Measurements from ENCODE around the gene FLOT2. TPM values are rescaled to one million over a fixed set of nuclear protein-coding genes. Genes with fewer than 3 reads are reported as not detected.
"Not testable (repeated sequence)": the region's sequence is repeated elsewhere in the genome, so short reads cannot be mapped to it uniquely, and the experiment has no call there.

Gene FLOT2
- polyA plus RNA-seq, 1 of the 3 experiments (the other 2 are of a cell fraction): 105 TPM

DNA sequence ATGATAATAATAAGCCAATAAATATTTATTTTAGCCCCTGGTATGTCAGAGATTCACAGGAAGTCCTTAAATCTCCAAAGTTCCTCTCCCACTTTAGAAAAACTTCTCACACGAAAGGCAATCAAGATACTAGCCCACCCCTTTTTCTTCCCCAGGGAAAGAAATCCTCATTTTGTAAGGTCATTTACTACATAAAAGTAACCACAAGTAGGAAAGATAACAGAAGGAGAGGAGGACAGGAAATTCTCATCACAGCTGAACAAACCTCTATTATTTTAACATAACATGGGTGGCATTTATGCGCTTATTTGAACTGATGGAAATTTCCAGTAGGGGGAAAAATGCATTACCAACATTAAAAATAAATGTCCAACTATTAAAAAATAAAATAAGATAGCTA is 58.3 kb downstream of the FLOT2 start:
- peaks cover 7% of the 10 kb centered on the region for H3F3A ChIP-seq (replicated peaks; ENCODE audit: insufficient read depth)
- WGBS (ENCODE audit: low lambda C conversion rate): 95% methylated on average over 2 of the region's 2 CpGs
- H3K36me3 ChIP-seq (replicated peaks in 1 of 2; ENCODE audit: control insufficient read depth in 1 of 2, insufficient read depth in 2 of 2, low read length in 1 of 2): peaks cover 0 to 5% of the 10 kb centered on the region in 2 experiments
- TF ChIP-seq FOXM1 (IDR thresholded peaks at IDR 0.05; ENCODE audit: low read depth) (no peak), YY1 (IDR thresholded peaks at IDR 0.05; ENCODE audit: low read depth) (no peak), TCF12 (IDR thresholded peaks at IDR 0.05) (no peak), CHD2 (IDR thresholded peaks at IDR 0.05; ENCODE audit: low read length, partially characterized antibody) (no peak), NRF1 (IDR thresholded peaks at IDR 0.05; ENCODE audit: low read depth, low read length) (no peak), NFIC (IDR thresholded peaks at IDR 0.05; ENCODE audit: borderline replicate concordance) (no peak), RXRA (IDR thresholded peaks at IDR 0.05; ENCODE audit: borderline replicate concordance, low read depth) (no peak), MXI1 (IDR thresholded peaks at IDR 0.05; ENCODE audit: low read depth, low read length) (no peak), EP300 (IDR thresholded peaks at IDR 0.05; ENCODE audit: borderline replicate concordance in 1 of 2, low read depth in 1 of 2, low read length in 1 of 2) (no peak), GATA2 (CRISPR knock-in tag; IDR thresholded peaks at IDR 0.05) (no peak), RAD21 (IDR thresholded peaks at IDR 0.05; ENCODE audit: low read length) (no peak), FOXJ3 (CRISPR knock-in tag; IDR thresholded peaks at IDR 0.05) (no peak), RCOR1 (IDR thresholded peaks at IDR 0.05; ENCODE audit: low read length) (no peak)
- TF ChIP-seq, protein P1, sequence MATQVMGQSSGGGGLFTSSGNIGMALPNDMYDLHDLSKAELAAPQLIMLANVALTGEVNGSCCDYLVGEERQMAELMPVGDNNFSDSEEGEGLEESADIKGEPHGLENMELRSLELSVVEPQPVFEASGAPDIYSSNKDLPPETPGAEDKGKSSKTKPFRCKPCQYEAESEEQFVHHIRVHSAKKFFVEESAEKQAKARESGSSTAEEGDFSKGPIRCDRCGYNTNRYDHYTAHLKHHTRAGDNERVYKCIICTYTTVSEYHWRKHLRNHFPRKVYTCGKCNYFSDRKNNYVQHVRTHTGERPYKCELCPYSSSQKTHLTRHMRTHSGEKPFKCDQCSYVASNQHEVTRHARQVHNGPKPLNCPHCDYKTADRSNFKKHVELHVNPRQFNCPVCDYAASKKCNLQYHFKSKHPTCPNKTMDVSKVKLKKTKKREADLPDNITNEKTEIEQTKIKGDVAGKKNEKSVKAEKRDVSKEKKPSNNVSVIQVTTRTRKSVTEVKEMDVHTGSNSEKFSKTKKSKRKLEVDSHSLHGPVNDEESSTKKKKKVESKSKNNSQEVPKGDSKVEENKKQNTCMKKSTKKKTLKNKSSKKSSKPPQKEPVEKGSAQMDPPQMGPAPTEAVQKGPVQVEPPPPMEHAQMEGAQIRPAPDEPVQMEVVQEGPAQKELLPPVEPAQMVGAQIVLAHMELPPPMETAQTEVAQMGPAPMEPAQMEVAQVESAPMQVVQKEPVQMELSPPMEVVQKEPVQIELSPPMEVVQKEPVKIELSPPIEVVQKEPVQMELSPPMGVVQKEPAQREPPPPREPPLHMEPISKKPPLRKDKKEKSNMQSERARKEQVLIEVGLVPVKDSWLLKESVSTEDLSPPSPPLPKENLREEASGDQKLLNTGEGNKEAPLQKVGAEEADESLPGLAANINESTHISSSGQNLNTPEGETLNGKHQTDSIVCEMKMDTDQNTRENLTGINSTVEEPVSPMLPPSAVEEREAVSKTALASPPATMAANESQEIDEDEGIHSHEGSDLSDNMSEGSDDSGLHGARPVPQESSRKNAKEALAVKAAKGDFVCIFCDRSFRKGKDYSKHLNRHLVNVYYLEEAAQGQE (IDR thresholded peaks at IDR 0.05; ENCODE audit: low read depth, low read length): no peak
- TF ChIP-seq, protein P2, sequence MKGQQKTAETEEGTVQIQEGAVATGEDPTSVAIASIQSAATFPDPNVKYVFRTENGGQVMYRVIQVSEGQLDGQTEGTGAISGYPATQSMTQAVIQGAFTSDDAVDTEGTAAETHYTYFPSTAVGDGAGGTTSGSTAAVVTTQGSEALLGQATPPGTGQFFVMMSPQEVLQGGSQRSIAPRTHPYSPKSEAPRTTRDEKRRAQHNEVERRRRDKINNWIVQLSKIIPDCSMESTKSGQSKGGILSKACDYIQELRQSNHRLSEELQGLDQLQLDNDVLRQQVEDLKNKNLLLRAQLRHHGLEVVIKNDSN (IDR thresholded peaks at IDR 0.05; ENCODE audit: borderline replicate concordance, low read depth): no peak
- TF ChIP-seq, protein P3, sequence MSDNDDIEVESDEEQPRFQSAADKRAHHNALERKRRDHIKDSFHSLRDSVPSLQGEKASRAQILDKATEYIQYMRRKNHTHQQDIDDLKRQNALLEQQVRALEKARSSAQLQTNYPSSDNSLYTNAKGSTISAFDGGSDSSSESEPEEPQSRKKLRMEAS (IDR thresholded peaks at IDR 0.05; ENCODE audit: low read depth): no peak
- CTCF ChIA-PET: interaction anchor here (1.5 kb wide), 1 partner anchor 10 kb away, joined by 4 read pairs; no protein-coding TSS in a partner anchor
- no peak for DNase-seq
- H3K4me3 ChIP-seq (ENCODE audit: low read depth in 2 of 2, low read length in 1 of 2): no peak overlapping the region
- 0 out of 2 replicates have a peak, but pooled peaks cover 4% of the 10 kb centered on the region for H4K20me1 ChIP-seq (ENCODE audit: insufficient read depth)
- H2AFZ ChIP-seq (ENCODE audit: low read depth): no peak overlapping the region
- no peaks in the 10 kb centered on the region for H3K27me3 ChIP-seq (ENCODE audit: insufficient read depth)
- POLR2A ChIA-PET: no interaction called here
- H3K9me3 ChIP-seq: no peaks in the 10 kb centered on the region
- peaks cover 3 to 5% of the 10 kb centered on the region in 2 experiments; a peak in 1 of 4 replicates for H3K4me1 ChIP-seq (ENCODE audit: control insufficient read depth in 1 of 2, insufficient read depth in 2 of 2, low read depth in 1 of 2, low read length in 1 of 2)
- no peak overlapping the region for H3K9ac ChIP-seq
- H3K4me2 ChIP-seq: no peak overlapping the region
- H3K9me2 ChIP-seq: no peaks in the 10 kb centered on the region
- H3K79me2 ChIP-seq (ENCODE audit: insufficient read depth): peaks cover 82% of the 10 kb centered on the region
- H3K27ac ChIP-seq (ENCODE audit: low read depth in 2 of 2, low read length in 1 of 2): no peak overlapping the region

DNA sequence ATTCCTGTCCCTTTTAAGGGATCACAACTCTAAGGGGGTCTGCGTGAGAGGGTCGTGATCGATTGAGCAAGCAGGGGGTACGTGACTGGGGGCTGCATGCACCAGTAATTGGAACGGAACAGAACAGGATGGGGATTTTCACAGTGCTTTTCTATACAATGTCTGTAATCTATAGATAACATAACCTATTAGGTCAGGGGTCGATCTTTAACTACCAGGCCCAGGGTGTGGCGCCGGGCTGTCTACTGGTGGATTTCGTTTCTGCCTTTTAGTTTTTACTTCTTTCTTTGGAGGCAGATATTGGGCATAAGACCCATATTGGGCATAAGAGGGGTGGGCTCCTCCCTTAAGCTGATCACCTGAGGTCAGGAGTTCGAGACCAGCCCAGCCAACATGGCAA is 61.0 kb downstream of the FLOT2 start:
- H3K4me3 ChIP-seq (ENCODE audit: low read depth in 2 of 2, low read length in 1 of 2); H3K9ac ChIP-seq; DNase-seq; H3K9me3 ChIP-seq; H3K4me2 ChIP-seq; H3K27me3 ChIP-seq (ENCODE audit: insufficient read depth); H2AFZ ChIP-seq (ENCODE audit: low read depth); H3K36me3 ChIP-seq (replicated peaks in 1 of 2; ENCODE audit: control insufficient read depth in 1 of 2, insufficient read depth in 2 of 2, low read length in 1 of 2); H3K4me1 ChIP-seq (ENCODE audit: control insufficient read depth in 1 of 2, insufficient read depth in 2 of 2, low read depth in 1 of 2, low read length in 1 of 2); H3K9me2 ChIP-seq; H3K27ac ChIP-seq (ENCODE audit: low read depth in 2 of 2, low read length in 1 of 2); H4K20me1 ChIP-seq (ENCODE audit: insufficient read depth); POLR2A ChIA-PET: not testable (repeated sequence)
- peaks cover 22% of the 10 kb centered on the region for H3F3A ChIP-seq (replicated peaks; ENCODE audit: insufficient read depth)
- CTCF ChIA-PET: interaction anchor here (1.6 to 2.5 kb wide), 2 partner anchors 9 to 73 kb away, joined by 3 to 6 read pairs; no protein-coding TSS in a partner anchor
- peaks cover 96% of the 10 kb centered on the region for H3K79me2 ChIP-seq (ENCODE audit: insufficient read depth)
- 89% methylated on average over 10 of the region's 10 CpGs for WGBS (ENCODE audit: low lambda C conversion rate)
